ENCODE measurements around the gene TECTB.

Gene TECTB

GRCh38 chr10:112344261-112344660, 61.1 kb downstream of the TECTB start:
- no peak for DNase-seq (ENCODE audit: extremely low spot score)
- POLR2A ChIA-PET = no interaction called here
- CTCF ChIA-PET = no interaction called here
- no peak for TF ChIP-seq CTCF (IDR thresholded peaks at IDR 0.05; ENCODE audit: control extremely low read depth, extremely low read depth, low read depth, missing control alignments)

- TF ChIP-seq CTCF (IDR thresholded peaks at IDR 0.05; ENCODE audit: control extremely low read depth, extremely low read depth, low read depth, missing control alignments) = no peak
- no peak for DNase-seq (ENCODE audit: extremely low spot score)
- ChIA-PET CTCF (interaction anchor here (3.0 kb wide), 1 partner anchor 12 kb away, joined by 7 read pairs; no protein-coding TSS in a partner anchor), POLR2A (no interaction called here)
Observed at GRCh38 chr10:112345202-112345601, 62.0 kb downstream of the TECTB start.

- DNase-seq (ENCODE audit: extremely low spot score) = no peak
- POLR2A ChIA-PET = no interaction called here
- TF ChIP-seq CTCF (IDR thresholded peaks at IDR 0.05; ENCODE audit: control extremely low read depth, extremely low read depth, low read depth, missing control alignments) = no peak
- CTCF ChIA-PET = interaction anchor here (3.0 kb wide), 1 partner anchor 13 kb away, joined by 7 read pairs; no protein-coding TSS in a partner anchor
Observed at GRCh38 chr10:112345743-112346142, 62.5 kb downstream of the TECTB start.

GRCh38 chr10:112346774-112347173, 63.6 kb downstream of the TECTB start:
- DNase-seq (ENCODE audit: extremely low spot score) = no peak
- no peak for TF ChIP-seq CTCF (IDR thresholded peaks at IDR 0.05; ENCODE audit: control extremely low read depth, extremely low read depth, low read depth, missing control alignments)
- ChIA-PET POLR2A (no interaction called here), CTCF (interaction anchor here (1.2 to 3.0 kb wide), 2 partner anchors 14 to 20 kb away, joined by 4 to 7 read pairs; no protein-coding TSS in a partner anchor)

- DNase-seq (ENCODE audit: extremely low spot score) = no peak
- CTCF ChIA-PET = interaction anchor here (1.7 to 3.0 kb wide), 2 partner anchors 15 to 32 kb away, joined by 7 to 9 read pairs; no protein-coding TSS in a partner anchor
- POLR2A ChIA-PET = no interaction called here
- TF ChIP-seq CTCF (IDR thresholded peaks at IDR 0.05; ENCODE audit: control extremely low read depth, extremely low read depth, low read depth, missing control alignments) = no peak
Observed at GRCh38 chr10:112347709-112348671, 64.8 kb downstream of the TECTB start.

GRCh38 chr10:112348759-112349158, 65.6 kb downstream of the TECTB start:
- no peak for TF ChIP-seq CTCF (IDR thresholded peaks at IDR 0.05; ENCODE audit: control extremely low read depth, extremely low read depth, low read depth, missing control alignments)
- POLR2A ChIA-PET = no interaction called here
- DNase-seq (ENCODE audit: extremely low spot score) = no peak
- CTCF ChIA-PET = interaction anchor here (1.2 to 1.7 kb wide), 2 partner anchors 13 to 33 kb away, joined by 3 to 9 read pairs; no protein-coding TSS in a partner anchor

Measured in GM10248 (cell line).